Effector memory CD8-positive, alpha-beta T cell (primary cell): ENCODE measurements around the gene MIEN1.

Experiments used
- ATAC-seq: fragments of 150-1000 bp; cut with Tn5 transposase; replicated peaks from 2 replicates; pipeline ENCODE4 v1.10.0; 2021; ENCODE audit warnings: mild to moderate bottlenecking, moderate library complexity
- DNase-seq, 3 experiments: peaks; one replicate each; pipeline ENCODE4 v3.0.0; 2021
- H3K27ac Mint-ChIP-seq, 2 donors: one replicate each; pipeline ENCODE4 v1.8.0; 2022; ENCODE audit warnings: mild to moderate bottlenecking in 2 of 2, mixed read lengths in 2 of 2, moderate library complexity in 2 of 2
- H3K27me3 Mint-ChIP-seq, 2 donors: one replicate each; pipeline ENCODE4 v1.8.0; 2022; ENCODE audit warnings: mixed read lengths in 2 of 2
- H3K36me3 Mint-ChIP-seq: one replicate; pipeline ENCODE4 v1.8.0; 2022; ENCODE audit warnings: mild to moderate bottlenecking, moderate library complexity, mixed read lengths; ENCODE audit not compliant: insufficient read depth
- H3K4me1 Mint-ChIP-seq, 2 donors: one replicate each; pipeline ENCODE4 v1.8.0; 2022; ENCODE audit warnings: low read depth in 2 of 2, mixed read lengths in 2 of 2
- H3K4me3 Mint-ChIP-seq, 2 donors: one replicate each; pipeline ENCODE4 v1.8.0; 2022; ENCODE audit warnings: mild to moderate bottlenecking in 2 of 2, mixed read lengths in 2 of 2, moderate library complexity in 2 of 2
- H3K9me3 Mint-ChIP-seq, 2 donors: one replicate each; pipeline ENCODE4 v1.8.0; 2022; ENCODE audit warnings: mixed read lengths in 2 of 2

MIEN1 gene

DNA sequence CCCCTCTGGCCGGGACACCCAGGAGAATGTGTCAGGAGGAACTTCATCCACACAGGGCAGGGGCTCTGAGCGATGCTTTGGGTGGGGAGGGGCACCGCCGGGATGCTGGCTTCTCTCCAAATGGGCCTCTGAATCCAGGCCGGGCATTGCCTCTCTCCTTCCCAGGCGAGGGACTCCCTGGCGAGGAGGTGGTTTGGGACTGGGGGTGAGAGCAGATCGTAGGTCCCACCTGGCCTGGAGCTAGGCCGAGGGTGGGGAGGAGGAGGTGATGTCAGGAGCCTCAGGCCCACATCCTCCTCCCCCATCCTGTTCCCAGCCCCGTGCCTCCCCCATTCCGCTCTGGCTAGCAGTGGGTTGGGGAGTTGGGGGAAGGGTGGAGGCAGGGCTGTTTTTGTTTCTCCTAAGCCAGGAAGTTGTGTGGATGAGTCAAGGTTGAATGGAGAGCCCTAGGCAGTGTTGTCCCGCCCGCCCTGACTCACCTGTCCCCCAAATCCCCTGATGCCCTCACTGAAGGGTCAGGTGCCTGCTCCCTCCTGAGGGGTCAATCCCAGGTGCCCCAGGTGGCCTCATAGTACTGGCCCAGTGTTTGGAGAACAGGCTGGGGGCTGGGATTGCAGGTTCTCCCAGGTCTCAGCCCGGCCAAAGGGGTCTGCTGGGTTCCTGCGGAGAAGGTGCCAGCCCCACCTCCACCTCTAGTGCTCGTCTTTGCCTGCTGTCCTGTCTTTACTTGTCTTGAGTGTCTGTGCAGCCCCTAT is 10.2 kb upstream of the MIEN1 start:
- H3K36me3 Mint-ChIP-seq, result no peaks in the 10 kb centered on the region
- ATAC-seq (no peak), DNase-seq (no peak)
- H3K4me3 Mint-ChIP-seq, result no peak overlapping the region
- H3K4me1 Mint-ChIP-seq, result peaks cover 4 to 6% of the 10 kb centered on the region in 2 donors
- no peak overlapping the region for H3K27ac Mint-ChIP-seq
- H3K27me3 Mint-ChIP-seq, result peaks cover 26 to 84% of the 10 kb centered on the region in 2 donors
- no peaks in the 10 kb centered on the region for H3K9me3 Mint-ChIP-seq

DNA sequence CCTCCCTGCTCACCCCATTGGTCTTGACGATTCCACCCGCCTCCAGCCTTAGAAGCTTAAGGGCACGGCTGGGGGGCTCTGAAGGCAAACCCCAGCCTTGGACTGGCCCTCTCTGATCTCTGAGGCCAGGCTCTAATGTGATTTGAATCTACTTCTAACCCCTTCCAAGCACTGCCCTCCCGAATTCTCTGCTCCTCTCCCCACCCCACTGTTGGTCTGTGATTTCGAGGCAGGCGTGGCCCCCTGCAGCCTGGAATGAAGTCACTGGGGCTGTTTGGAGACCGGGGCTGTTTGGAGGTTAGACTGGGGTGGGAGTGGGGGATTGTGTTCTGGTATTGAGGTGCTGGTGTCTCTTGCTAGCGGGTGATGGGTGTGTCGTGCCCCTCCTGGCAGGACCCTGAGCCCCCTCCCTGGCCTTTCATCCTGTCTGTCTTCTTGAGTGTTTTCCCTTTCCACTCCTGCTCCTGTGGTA is 9.6 kb upstream of the MIEN1 start:
- peaks cover 4 to 6% of the 10 kb centered on the region in 2 donors for H3K4me1 Mint-ChIP-seq
- no peak for ATAC-seq
- peaks cover 26 to 84% of the 10 kb centered on the region in 2 donors for H3K27me3 Mint-ChIP-seq
- no peaks in the 10 kb centered on the region for H3K9me3 Mint-ChIP-seq
- no peak overlapping the region for H3K4me3 Mint-ChIP-seq
- H3K36me3 Mint-ChIP-seq, result no peaks in the 10 kb centered on the region
- peak overlapping the region in 1 of 2 donors; percentile 51 for H3K27ac Mint-ChIP-seq
- no peak for DNase-seq

DNA sequence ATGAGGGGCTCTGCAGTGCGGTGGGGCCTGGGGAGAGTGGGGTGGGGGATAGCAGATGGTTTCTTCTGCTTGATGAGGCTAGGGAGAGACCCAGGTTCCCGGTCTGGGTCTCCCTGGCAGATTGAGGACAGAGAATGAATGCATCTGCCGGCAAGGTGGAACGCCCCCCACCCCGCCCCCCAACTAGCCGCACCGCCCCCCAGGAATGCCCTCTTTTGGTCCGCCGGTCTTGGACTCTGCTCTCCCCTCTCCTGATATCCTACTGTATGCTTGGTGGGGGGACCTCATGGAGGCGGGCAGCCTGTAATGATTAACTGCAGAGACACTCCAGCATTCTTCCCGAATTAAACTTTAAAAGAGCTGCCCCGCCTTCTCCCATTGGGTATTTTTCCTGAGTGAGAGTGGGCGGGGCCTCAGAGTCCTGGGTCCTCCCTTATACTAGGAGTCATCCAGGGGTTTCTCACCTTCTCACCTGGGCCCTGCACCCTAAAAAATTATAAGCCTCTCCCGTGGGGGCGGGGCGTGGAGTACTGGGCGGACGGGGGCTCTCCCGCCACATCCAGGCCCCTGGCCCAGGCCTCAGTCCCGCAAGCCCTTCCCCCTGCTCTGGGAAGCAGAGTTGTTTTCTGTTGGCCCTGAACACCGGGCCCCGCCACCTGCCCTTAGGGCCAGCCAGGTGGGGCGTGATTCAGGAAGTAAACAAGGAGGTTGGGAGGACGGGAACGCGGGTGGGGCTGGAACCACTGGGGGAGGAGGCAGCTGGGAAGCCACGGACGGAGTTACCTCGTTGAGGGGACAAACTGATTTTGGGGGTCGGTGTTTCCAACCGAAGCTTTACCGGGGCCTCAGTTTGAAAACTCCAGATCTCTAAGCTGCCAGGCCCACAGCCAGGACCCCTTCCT is 8.9 kb upstream of the MIEN1 start:
- Mint-ChIP-seq H3K4me1 (peaks cover 4 to 6% of the 10 kb centered on the region in 2 donors), H3K27ac (peak overlapping the region in 1 of 2 donors; percentile 51), H3K36me3 (no peaks in the 10 kb centered on the region), H3K9me3 (no peaks in the 10 kb centered on the region), H3K4me3 (peak overlapping the region; percentile 19 to 61), H3K27me3 (peaks cover 26 to 80% of the 10 kb centered on the region in 2 donors)
- ATAC-seq (no peak), DNase-seq (no peak)

DNA sequence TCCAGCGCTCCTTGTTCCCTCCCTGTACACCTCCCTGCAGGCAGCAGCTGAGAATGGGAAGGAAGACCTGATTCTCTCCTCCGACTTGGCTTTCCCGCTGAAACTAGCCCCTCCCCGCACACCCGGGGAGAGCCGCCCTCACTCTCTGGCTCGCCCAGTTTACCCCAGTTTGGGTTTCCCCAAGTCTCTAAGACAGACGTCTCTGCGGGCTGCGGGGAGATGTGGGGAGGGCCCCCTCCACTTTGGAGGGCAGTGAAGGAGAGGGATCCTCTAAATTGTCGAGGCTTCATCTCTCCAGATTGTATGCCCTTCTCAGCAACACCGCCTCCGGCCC is 8.2 kb upstream of the MIEN1 start:
- Mint-ChIP-seq H3K27me3 (peaks cover 26 to 73% of the 10 kb centered on the region in 2 donors), H3K9me3 (no peaks in the 10 kb centered on the region), H3K4me1 (peaks cover 4 to 6% of the 10 kb centered on the region in 2 donors), H3K36me3 (peaks cover 3% of the 10 kb centered on the region), H3K4me3 (peak overlapping the region; percentile 19 to 61), H3K27ac (peak overlapping the region; percentile 51 to 78)
- DNase-seq, result peak; percentile 34 to 44 (median 39)
- ATAC-seq, result peak; percentile 100

DNA sequence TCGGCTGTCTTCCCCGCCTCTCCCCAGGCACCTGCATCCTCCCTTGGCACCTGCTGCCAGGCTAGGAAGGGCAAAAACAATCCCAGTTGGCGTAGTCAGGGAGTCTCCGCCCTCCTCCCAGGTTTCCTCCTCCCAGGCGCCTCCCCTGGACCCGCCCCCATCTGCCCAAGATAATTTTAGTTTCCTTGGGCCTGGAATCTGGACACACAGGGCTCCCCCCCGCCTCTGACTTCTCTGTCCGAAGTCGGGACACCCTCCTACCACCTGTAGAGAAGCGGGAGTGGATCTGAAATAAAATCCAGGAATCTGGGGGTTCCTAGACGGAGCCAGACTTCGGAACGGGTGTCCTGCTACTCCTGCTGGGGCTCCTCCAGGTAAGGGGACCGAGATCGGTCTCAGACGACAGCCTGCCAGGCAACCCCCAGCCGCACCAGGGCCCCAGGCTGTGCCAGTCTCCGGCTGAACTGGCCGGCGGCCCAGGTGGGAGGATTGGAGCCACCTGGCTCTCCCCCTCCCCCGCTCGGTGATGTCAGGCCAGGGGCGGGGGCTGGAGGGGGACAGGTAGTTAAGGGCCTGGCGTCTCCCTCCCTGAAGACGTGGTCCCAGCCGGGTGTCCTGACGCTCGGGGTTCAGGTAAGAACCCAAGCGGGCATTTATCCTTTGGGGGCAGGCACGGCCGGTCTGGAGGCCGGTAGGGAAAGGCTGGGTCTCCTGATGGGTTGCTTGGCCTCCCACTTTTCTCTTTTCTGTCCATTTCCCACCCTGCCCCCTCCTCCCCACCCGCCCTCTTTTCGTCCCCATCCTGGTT is 7.6 kb upstream of the MIEN1 start, which contains the start of gene GRB7:
TSS of gene GRB7 (plus strand) at position 179 of the 808 bp plus-strand sequence. CDS start 4,364 bp downstream, outside the sequence.
- Mint-ChIP-seq H3K36me3 (peaks cover 4% of the 10 kb centered on the region), H3K9me3 (no peaks in the 10 kb centered on the region), H3K4me3 (peak within 1 kb of the TSS; percentile 19 to 61), H3K27ac (peak within 1 kb of the TSS; percentile 51 to 78), H3K27me3 (peaks cover 26 to 67% of the 10 kb centered on the region in 2 donors), H3K4me1 (peaks cover 4 to 6% of the 10 kb centered on the region in 2 donors)
- ATAC-seq, result no peak
- no peak for DNase-seq

DNA sequence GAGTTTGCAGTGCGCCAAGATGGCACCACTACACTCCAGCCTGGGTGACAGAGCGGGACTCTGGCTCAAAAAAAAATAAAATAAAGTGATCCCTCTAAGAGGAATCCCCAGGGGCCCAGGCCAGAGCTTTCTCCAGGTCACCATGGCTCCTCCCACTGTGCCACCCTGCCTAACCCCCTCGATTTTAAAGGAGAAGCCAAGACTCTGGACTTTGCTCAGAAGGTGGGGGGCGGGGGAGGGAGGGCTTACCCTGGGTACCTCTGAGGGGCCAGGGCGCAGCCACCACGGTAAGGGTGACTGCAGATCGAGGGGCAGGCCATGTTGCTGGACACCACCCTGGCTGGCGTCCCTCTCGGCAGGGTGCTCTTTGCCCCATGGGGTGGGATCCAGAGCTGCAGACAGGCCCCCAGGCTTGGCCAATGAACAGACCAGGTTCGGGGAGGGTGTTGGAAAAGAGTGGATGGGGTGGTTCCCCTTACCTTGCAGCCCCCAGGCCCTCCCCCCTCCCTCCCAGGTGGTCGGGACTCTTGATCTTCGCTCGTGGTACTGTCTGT is 7.0 kb upstream of the MIEN1 start:
- H3K36me3 Mint-ChIP-seq, result peaks cover 4% of the 10 kb centered on the region
- peaks cover 26 to 60% of the 10 kb centered on the region in 2 donors for H3K27me3 Mint-ChIP-seq
- H3K4me1 Mint-ChIP-seq, result peaks cover 4 to 6% of the 10 kb centered on the region in 2 donors
- DNase-seq (no peak), ATAC-seq (no peak)
- no peak overlapping the region for H3K4me3 Mint-ChIP-seq
- H3K27ac Mint-ChIP-seq, result no peak overlapping the region
- no peaks in the 10 kb centered on the region for H3K9me3 Mint-ChIP-seq

DNA sequence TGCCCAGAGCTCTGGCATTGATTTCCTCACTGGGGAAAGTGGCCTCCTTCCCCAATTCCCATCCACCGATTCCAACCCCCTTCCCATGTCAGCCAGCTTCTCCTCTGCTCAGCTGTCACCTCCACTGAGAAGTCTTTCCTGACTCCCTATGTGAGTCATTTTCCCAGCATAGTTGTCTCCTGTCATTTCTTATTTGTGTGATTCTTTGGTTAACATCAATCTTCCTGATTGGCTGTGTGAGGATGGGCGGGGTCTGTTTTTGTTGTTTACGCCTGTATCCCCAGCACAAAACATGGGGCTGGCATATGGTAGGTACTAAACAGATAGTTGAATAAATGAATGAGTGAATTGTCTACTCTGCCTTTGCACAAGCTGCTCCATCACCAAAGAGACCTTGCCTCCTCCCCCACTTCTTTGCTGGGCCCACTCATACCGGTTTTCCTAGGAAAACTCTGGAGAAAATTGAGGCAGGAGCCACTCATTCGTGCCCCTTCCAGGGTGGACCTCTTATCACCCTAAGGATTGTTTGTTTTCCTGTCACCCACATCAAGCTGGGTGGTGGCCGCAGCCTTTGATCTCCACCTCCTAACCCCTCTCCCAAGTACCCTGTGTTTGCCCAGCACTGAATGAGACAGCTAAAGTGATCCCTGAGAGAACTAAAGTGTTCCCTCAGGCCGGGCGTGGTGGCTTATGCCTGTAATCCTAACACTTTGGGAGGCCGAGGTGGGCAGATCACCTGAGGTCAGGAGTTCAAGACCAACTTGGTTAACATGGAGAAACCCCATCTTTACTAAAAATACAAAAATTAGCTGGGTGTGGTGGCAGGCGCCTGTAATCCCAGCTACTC is 6.2 kb upstream of the MIEN1 start:
- Mint-ChIP-seq H3K4me1 (peaks cover 4 to 6% of the 10 kb centered on the region in 2 donors), H3K4me3 (no peak overlapping the region), H3K9me3 (no peaks in the 10 kb centered on the region), H3K36me3 (peaks cover 4% of the 10 kb centered on the region), H3K27ac (no peak overlapping the region), H3K27me3 (peaks cover 26 to 53% of the 10 kb centered on the region in 2 donors)
- DNase-seq (no peak), ATAC-seq (no peak)

DNA sequence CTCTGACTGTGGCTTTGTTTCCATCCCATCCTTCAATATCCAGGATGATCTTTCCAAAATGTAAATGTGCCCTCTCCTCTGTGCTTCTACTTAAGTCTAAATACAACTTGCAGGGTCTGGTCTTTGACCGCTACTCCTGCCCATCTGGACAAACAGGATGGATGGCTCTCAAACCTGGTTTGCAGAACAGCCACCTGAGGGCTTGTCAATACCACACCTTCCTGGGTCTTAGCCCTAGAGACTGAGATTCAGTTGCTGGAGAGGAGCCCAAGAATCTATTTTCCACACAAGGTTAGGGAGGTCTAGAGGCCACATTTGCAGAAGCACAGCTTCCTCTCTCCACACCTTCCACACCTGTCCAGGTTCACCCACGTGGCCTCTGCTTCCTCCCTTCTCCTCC is 5.5 kb upstream of the MIEN1 start:
- Mint-ChIP-seq H3K9me3 (no peaks in the 10 kb centered on the region), H3K27me3 (peaks cover 25 to 46% of the 10 kb centered on the region in 2 donors), H3K36me3 (peaks cover 4% of the 10 kb centered on the region), H3K4me1 (peaks cover 4 to 6% of the 10 kb centered on the region in 2 donors), H3K27ac (no peak overlapping the region), H3K4me3 (no peak overlapping the region)
- DNase-seq (no peak), ATAC-seq (no peak)

DNA sequence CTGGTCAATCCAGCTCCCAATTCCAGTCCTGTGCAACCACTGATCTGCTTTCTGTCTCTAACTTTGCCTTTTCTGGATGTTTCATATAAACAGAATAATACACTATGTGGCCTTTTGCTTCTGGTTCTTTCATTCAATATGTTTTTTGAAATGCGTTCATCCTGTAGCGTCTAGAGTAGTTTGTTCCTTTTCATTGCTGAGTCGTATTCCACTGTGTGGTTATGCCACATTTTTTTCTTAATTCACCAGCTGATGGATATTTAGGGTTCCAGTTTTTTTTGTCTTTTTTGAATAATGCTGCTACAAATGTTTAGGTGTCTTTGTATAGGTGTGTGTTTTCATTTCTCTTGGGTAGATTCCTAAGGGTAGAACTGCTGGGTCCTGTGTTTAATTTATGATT is 2.3 kb upstream of the MIEN1 start:
- Mint-ChIP-seq H3K27ac (no peak overlapping the region), H3K4me3 (no peak overlapping the region), H3K4me1 (peaks cover 15 to 17% of the 10 kb centered on the region in 2 donors), H3K36me3 (peaks cover 15% of the 10 kb centered on the region), H3K9me3 (no peaks in the 10 kb centered on the region), H3K27me3 (peaks cover 0 to 13% of the 10 kb centered on the region in 2 donors)
- DNase-seq (no peak), ATAC-seq (no peak)

DNA sequence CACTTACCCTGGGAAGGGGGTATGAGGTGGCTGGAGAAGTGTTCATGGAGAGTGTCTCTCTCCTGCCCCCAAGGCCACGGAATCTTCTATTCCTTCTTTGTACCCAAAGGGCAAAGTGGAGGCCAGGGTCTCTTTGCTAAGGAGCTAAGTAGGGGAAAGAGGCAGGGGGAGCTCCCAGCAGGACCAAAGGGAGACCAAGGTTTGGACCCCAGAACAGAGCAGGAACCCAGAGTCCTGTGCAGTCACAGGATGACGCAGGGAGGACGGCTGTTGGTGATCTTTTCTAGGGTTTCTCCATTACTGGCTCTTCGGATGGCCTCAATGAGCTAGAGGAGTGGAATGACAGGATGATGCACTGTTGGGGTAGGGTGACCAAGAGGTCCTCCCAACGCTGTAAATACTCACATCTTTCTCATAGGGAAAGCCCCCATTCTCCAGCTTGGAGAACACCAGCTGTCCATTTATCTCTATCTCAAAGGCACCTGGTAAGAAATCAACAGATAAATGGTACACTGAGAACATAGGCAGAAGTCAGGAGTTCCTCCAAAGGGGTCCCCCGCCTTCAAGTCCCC is 966 bp downstream of the MIEN1 start:
- peaks cover 29% of the 10 kb centered on the region for H3K36me3 Mint-ChIP-seq
- ATAC-seq, result no peak
- peaks cover 19 to 25% of the 10 kb centered on the region in 2 donors for H3K4me1 Mint-ChIP-seq
- no peaks in the 10 kb centered on the region for H3K27me3 Mint-ChIP-seq
- H3K9me3 Mint-ChIP-seq, result no peaks in the 10 kb centered on the region
- peak overlapping the region; percentile 88 to 90 for H3K4me3 Mint-ChIP-seq
- peak overlapping the region; percentile 90 to 96 for H3K27ac Mint-ChIP-seq
- no peak for DNase-seq

DNA sequence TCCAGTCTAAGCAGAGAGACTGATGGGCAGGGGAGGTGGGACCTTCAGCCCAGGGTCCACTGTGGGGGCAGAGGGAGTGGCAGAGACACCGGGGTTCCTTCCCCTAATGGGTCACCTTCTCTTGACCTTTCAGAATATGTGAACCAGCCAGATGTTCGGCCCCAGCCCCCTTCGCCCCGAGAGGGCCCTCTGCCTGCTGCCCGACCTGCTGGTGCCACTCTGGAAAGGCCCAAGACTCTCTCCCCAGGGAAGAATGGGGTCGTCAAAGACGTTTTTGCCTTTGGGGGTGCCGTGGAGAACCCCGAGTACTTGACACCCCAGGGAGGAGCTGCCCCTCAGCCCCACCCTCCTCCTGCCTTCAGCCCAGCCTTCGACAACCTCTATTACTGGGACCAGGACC is 2.8 kb downstream of the MIEN1 start:
- Mint-ChIP-seq H3K9me3 (no peaks in the 10 kb centered on the region), H3K27me3 (no peaks in the 10 kb centered on the region), H3K27ac (peak overlapping the region in 1 of 2 donors; percentile 71), H3K4me1 (peaks cover 19 to 25% of the 10 kb centered on the region in 2 donors), H3K4me3 (no peak overlapping the region), H3K36me3 (peaks cover 25% of the 10 kb centered on the region)
- no peak for DNase-seq
- no peak for ATAC-seq

DNA sequence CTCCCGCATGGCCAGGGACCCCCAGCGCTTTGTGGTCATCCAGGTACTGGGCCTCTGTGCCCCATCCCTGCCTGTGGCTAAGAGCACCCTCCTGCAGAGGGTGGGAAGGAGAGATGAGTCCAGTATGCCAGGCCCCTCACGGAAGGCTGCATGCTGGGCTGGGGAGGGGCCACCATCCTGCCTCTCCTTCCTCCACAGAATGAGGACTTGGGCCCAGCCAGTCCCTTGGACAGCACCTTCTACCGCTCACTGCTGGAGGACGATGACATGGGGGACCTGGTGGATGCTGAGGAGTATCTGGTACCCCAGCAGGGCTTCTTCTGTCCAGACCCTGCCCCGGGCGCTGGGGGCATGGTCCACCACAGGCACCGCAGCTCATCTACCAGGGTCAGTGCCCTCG is 3.7 kb downstream of the MIEN1 start:
- Mint-ChIP-seq H3K4me3 (no peak overlapping the region), H3K27ac (peak overlapping the region; percentile 35 to 71), H3K36me3 (peaks cover 25% of the 10 kb centered on the region), H3K27me3 (no peaks in the 10 kb centered on the region), H3K9me3 (no peaks in the 10 kb centered on the region), H3K4me1 (peaks cover 19 to 25% of the 10 kb centered on the region in 2 donors)
- DNase-seq, result no peak
- ATAC-seq, result no peak
